ENCODE measurements around the gene NCOA5. TPM values are rescaled to one million over a fixed set of nuclear protein-coding genes. Genes with fewer than 3 reads are reported as not detected.

Gene NCOA5
- total RNA-seq, 1 donor, result 18.6 TPM

GRCh38 chr20:46126440-46127056, 36.8 kb upstream of the NCOA5 start:
- no peak for TF ChIP-seq CTCF (IDR thresholded peaks at IDR 0.05; ENCODE audit: insufficient read depth, low read depth, low read length)
- no peak overlapping the region for H3K4me3 ChIP-seq (ENCODE audit: low read depth, low read length)
- DNase-seq (ENCODE audit: low read depth), result no peak

- no peak for DNase-seq (ENCODE audit: low read depth)
- no peak for TF ChIP-seq CTCF (IDR thresholded peaks at IDR 0.05; ENCODE audit: insufficient read depth, low read depth, low read length)
- no peak overlapping the region for H3K4me3 ChIP-seq (ENCODE audit: low read depth, low read length)
Measured at GRCh38 chr20:46123482-46124245, 33.9 kb upstream of the NCOA5 start.

GRCh38 chr20:46122516-46123481, 33.0 kb upstream of the NCOA5 start:
- H3K4me3 ChIP-seq (ENCODE audit: low read depth, low read length), result no peak overlapping the region
- no peak for TF ChIP-seq CTCF (IDR thresholded peaks at IDR 0.05; ENCODE audit: insufficient read depth, low read depth, low read length)
- DNase-seq (ENCODE audit: low read depth), result no peak

- no peak for TF ChIP-seq CTCF (IDR thresholded peaks at IDR 0.05; ENCODE audit: insufficient read depth, low read depth, low read length)
- DNase-seq (ENCODE audit: low read depth), result peak; percentile 41
- no peak overlapping the region for H3K4me3 ChIP-seq (ENCODE audit: low read depth, low read length)
Measured at GRCh38 chr20:46122071-46122470, 32.3 kb upstream of the NCOA5 start.

- peak; percentile 11 for DNase-seq (ENCODE audit: low read depth)
- no peak overlapping the region for H3K4me3 ChIP-seq (ENCODE audit: low read depth, low read length)
- TF ChIP-seq CTCF (IDR thresholded peaks at IDR 0.05; ENCODE audit: insufficient read depth, low read depth, low read length), result no peak
Measured at GRCh38 chr20:46121184-46121930, 31.6 kb upstream of the NCOA5 start.

GRCh38 chr20:46120136-46120535, 30.4 kb upstream of the NCOA5 start:
- H3K4me3 ChIP-seq (ENCODE audit: low read depth, low read length), result no peak overlapping the region
- no peak for DNase-seq (ENCODE audit: low read depth)
- TF ChIP-seq CTCF (IDR thresholded peaks at IDR 0.05; ENCODE audit: insufficient read depth, low read depth, low read length), result no peak

Data from fibroblast of villous mesenchyme (primary cell).